Ovary (tissue), 10 donors: ENCODE results near the gene PRICKLE2. TPM values are rescaled to one million over a fixed set of nuclear protein-coding genes. Genes with fewer than 3 reads are reported as not detected.

ENCODE experiments used
- DNase-seq, 5 donors: peaks; one replicate each; pipeline ENCODE4 v3.0.0-alpha.2; 2019 to 2020
- H3K27ac ChIP-seq, 2 donors: fragments of 200-600 bp; one replicate each; pipeline versions ENCODE4 v1.5.1 to v1.8.0; 2019 to 2022
- H3K27me3 ChIP-seq: fragments of 200-600 bp; one replicate; pipeline ENCODE4 v1.8.0; 2022
- H3K36me3 ChIP-seq: fragments of 200-600 bp; sonication (generic); one replicate; pipeline ENCODE4 v1.5.1; 2019
- H3K4me1 ChIP-seq: one replicate; pipeline ENCODE4 v1.8.1; 2013; ENCODE audit warnings: mild to moderate bottlenecking, moderate library complexity; ENCODE audit not compliant: insufficient read depth
- H3K4me3 ChIP-seq: fragments of 200-600 bp; sonication (generic); one replicate; pipeline ENCODE4 v1.5.1; 2017
- H3K9me3 ChIP-seq, 2 donors: fragments of 200-600 bp in 1 of 2; sonication (generic) in 1 of 2; one replicate each; pipeline versions ENCODE4 v1.5.1 to v1.8.1; 2013 to 2019; ENCODE audit warnings: mild to moderate bottlenecking in 1 of 2, moderate library complexity in 1 of 2
- CTCF ChIP-seq, 3 donors: fragments of 450-650 bp in 2 of 3; fragments of 200-600 bp in 1 of 3; IDR thresholded peaks; one replicate each; pipeline versions ENCODE4 v1.5.1 to v1.8.0; 2016 to 2022; ENCODE audit warnings: antibody characterized with exemption in 3 of 3, mild to moderate bottlenecking in 1 of 3
- EP300 ChIP-seq: sonication (generic); formaldehyde crosslinking; IDR thresholded peaks from one replicate; pipeline ENCODE4 v1.6.1; 2017; ENCODE audit warnings: antibody characterized with exemption
- POLR2A ChIP-seq: fragments of 450-650 bp; IDR thresholded peaks from one replicate; pipeline ENCODE4 v1.6.1; 2017; ENCODE audit warnings: antibody characterized with exemption, mild to moderate bottlenecking, moderate library complexity
- WGBS, 3 donors: extraction: QIAGEN DNeasy Blood & Tissue Kit in 1 of 3; methylation state at CpG; one replicate each; pipeline versions ENCODE4 v1.1.5 to v1.1.7; 2013 to 2017; 5-methylcytosine and 5-hydroxymethylcytosine counted together
- intact Hi-C, 4 donors: fragments of 100-400 bp; cut with DNase I; formaldehyde crosslinking; loops; one replicate each; pipeline versions ENCODE4 v1.11.0 to v1.15.1; 2022 to 2023
- long read RNA-seq, 3 donors: library from polyadenylated mRNA in 2 of 3; unstranded in 2 of 3; transcript quantifications; one replicate each; pipeline ENCODE4 v2.0.0 and lab custom pipeline, GENCODE V29; 2021 to 2026
- polyA plus RNA-seq, 2 donors: library from polyadenylated mRNA; stranded (reverse); fragments of 200-250 nt in 1 of 2; fragments of 350-450 nt in 1 of 2; fragmentation: Illumina TruSeq in 1 of 2; extraction: RNeasy Lipid Tissue Mini Kit (QIAGEN cat#74804) in 1 of 2; gene quantifications; one replicate each; pipeline ENCODE4 v1.2.3, GENCODE V29; 2013 to 2014
- total RNA-seq, 7 donors: library from RNA; depleted of rRNA in 2 of 7; stranded (reverse); fragments of >200 nt in 2 of 7; fragmentation: NEBNext Ultra II Directional in 3 of 7; extraction: Animal tissue kit (Norgen Biotek cat#: 25700) in 3 of 7; gene quantifications; one replicate each; pipeline versions ENCODE4 v1.1.0 to v1.2.4, GENCODE V29; 2016 to 2023
- donor health status: DM: no; HTN: no; CAD: no; lungs with moderate emphysema.
- donor health status: DM: no; HTN: no; CAD: no.
- donor health status: Bipolar disorder and iron deficiency.
- donor health status: DM: yes; HTN: yes; CAD: no.
- donor health status: DM: no; HTN: no; CAD: no.
- donor health status: DM: yes; HTN: yes; CAD: no.

PRICKLE2 gene
- 10 to 100 TPM; 22.2 to 34.8 (median 27.2) TPM for total RNA-seq
- 10 to 100 TPM in 1 of 2 donors, 1 to 10 TPM in 1; 6.3 to 18.2 TPM for polyA plus RNA-seq
- long read RNA-seq, donor 1, full-length matches to known transcripts = 4 of 8 reads
- long read RNA-seq, donor 1, partial matches to known transcripts = 0 of 8 reads
- long read RNA-seq, donor 1, other reads (novel, unspliced or antisense) = 4 of 8 reads
- long read RNA-seq, donor 2, full-length matches to known transcripts = 14 of 14 reads
- long read RNA-seq, donor 2, partial matches to known transcripts = 0 of 14 reads
- long read RNA-seq, donor 2, other reads (novel, unspliced or antisense) = 0 of 14 reads
- long read RNA-seq, donor 3, partial matches to known transcripts = 1 of 4 reads
- long read RNA-seq, donor 3, other reads (novel, unspliced or antisense) = 3 of 4 reads

GRCh38 chr3:64224826-64225610 lies at the start of gene PRICKLE2:
TSS of gene PRICKLE2 (minus strand) at chr3:64225466. CDS start at chr3:64198927, 26,539 bp downstream.
- peaks cover 14% of the 10 kb centered on the region for H3K4me1 ChIP-seq
- 6 to 9% (median 7%) methylated on average over 13 of the region's 13 CpGs for WGBS, 3 donors
- H3K27ac ChIP-seq = peak within 1 kb of the TSS; percentile 55 to 84
- no peaks in the 10 kb centered on the region for H3K27me3 ChIP-seq
- no peaks in the 10 kb centered on the region for H3K9me3 ChIP-seq
- peak; percentile 80 to 85 (median 82) for DNase-seq
- H3K36me3 ChIP-seq = no peaks in the 10 kb centered on the region
- peak in 1 of 3 donors; percentile 41 for TF ChIP-seq CTCF (IDR thresholded peaks at IDR 0.05)
- TF ChIP-seq POLR2A = peak; percentile 24
- no peak for TF ChIP-seq EP300
- peak within 1 kb of the TSS; percentile 24 for H3K4me3 ChIP-seq
- intact Hi-C loops = loop anchor here in 1 of 4 donors (5.0 to 10.0 kb wide), 3 partner anchors 37 to 670 kb away; no protein-coding TSS in a partner anchor

- H3K36me3 ChIP-seq = no peaks in the 10 kb centered on the region
- TF ChIP-seq EP300 (no peak), CTCF (IDR thresholded peaks at IDR 0.05) (no peak), POLR2A (no peak)
These were observed 47.6 kb upstream of the PRICKLE2 start for GRCh38 chr3:64272842-64273241.

GRCh38 chr3:64272271-64272670 lies 47.0 kb upstream of the PRICKLE2 start:
- Histone ChIP-seq H3K27me3 (no peaks in the 10 kb centered on the region), H3K27ac (no peak overlapping the region), H3K9me3 (no peaks in the 10 kb centered on the region), H3K4me3 (no peak overlapping the region), H3K4me1 (peaks cover 2% of the 10 kb centered on the region), H3K36me3 (no peaks in the 10 kb centered on the region)
- no peak for TF ChIP-seq EP300
- TF ChIP-seq POLR2A = no peak
- TF ChIP-seq CTCF (IDR thresholded peaks at IDR 0.05) = no peak
- intact Hi-C loops = no loop called here
- 84% methylated on average over 2 of the region's 2 CpGs for WGBS, 3 donors
- DNase-seq = no peak

More at GRCh38 chr3:64272842-64273241, 47.6 kb upstream of the PRICKLE2 start:
- no peaks in the 10 kb centered on the region for H3K27me3 ChIP-seq
- no peak overlapping the region for H3K27ac ChIP-seq
- H3K4me1 ChIP-seq = peaks cover 2% of the 10 kb centered on the region
- H3K9me3 ChIP-seq = no peaks in the 10 kb centered on the region
- no peak for DNase-seq
- WGBS, 3 donors = 94 to 96% (median 95%) methylated on average over 3 of the region's 3 CpGs
- no peak overlapping the region for H3K4me3 ChIP-seq
- intact Hi-C loops = no loop called here

- intact Hi-C loops = no loop called here
- TF ChIP-seq POLR2A (no peak), CTCF (IDR thresholded peaks at IDR 0.05) (no peak), EP300 (no peak)
- Histone ChIP-seq H3K27ac (no peak overlapping the region), H3K4me3 (no peak overlapping the region), H3K36me3 (no peaks in the 10 kb centered on the region), H3K27me3 (no peaks in the 10 kb centered on the region), H3K4me1 (peaks cover 2% of the 10 kb centered on the region), H3K9me3 (no peaks in the 10 kb centered on the region)
- WGBS, 3 donors = 89 to 95% (median 94%) methylated on average over 2 of the region's 2 CpGs
- no peak for DNase-seq
These were observed 46.4 kb upstream of the PRICKLE2 start for GRCh38 chr3:64271631-64272030.
